GM12878 (cell line): ENCODE measurements around the gene SPINK13.

Source experiments
- CTCF ChIP-seq, 3 experiments: IDR thresholded peaks in 2 of 3; conservative IDR thresholded peaks in 1 of 3; 2 replicates each; pipeline ENCODE4 v1.5.1; 2011; ENCODE audit warnings: low read depth in 3 of 3, low read length in 3 of 3, mild to moderate bottlenecking in 3 of 3, control low read depth in 2 of 3, moderate library complexity in 2 of 3, inconsistent platforms in 1 of 3, mixed read lengths in 1 of 3; ENCODE audit not compliant: control insufficient read depth in 2 of 3, insufficient read depth in 1 of 3; ENCODE audit errors: extremely low read depth in 1 of 3
- EP300 ChIP-seq, 2 experiments: fragments of 150-350 bp in 1 of 2; IDR thresholded peaks; 2 replicates each; pipeline ENCODE4 v1.6.1; 2011 to 2012; ENCODE audit warnings: low read depth in 2 of 2, low read length in 2 of 2, borderline replicate concordance in 1 of 2, improper control_type of control experiment in 1 of 2, inconsistent platforms in 1 of 2; ENCODE audit not compliant: control insufficient read depth in 1 of 2
- GABPA ChIP-seq: IDR thresholded peaks from 2 replicates; pipeline ENCODE4 v1.6.1; 2014; ENCODE audit warnings: antibody characterized with exemption, low read depth, mild to moderate bottlenecking, inconsistent platforms
- POLR2A ChIP-seq: IDR thresholded peaks from 2 replicates; pipeline ENCODE4 v1.6.1; 2011; ENCODE audit warnings: low read depth, mild to moderate bottlenecking, low read length
- POLR2AphosphoS5 ChIP-seq: IDR thresholded peaks from 2 replicates; pipeline ENCODE4 v1.6.1; 2011; ENCODE audit warnings: mild to moderate bottlenecking, low read length, inconsistent platforms
- RELA ChIP-seq: fragments of 450-650 bp; IDR thresholded peaks from 2 replicates; pipeline ENCODE4 v1.8.0; 2014; ENCODE audit warnings: borderline replicate concordance; ENCODE audit not compliant: partially characterized antibody
- RFX5 ChIP-seq: IDR thresholded peaks from 2 replicates; pipeline ENCODE4 v1.6.1; 2011; ENCODE audit warnings: low read depth, low read length, improper control_type of control experiment
- SMAD5 ChIP-seq: IDR thresholded peaks from 2 replicates; pipeline ENCODE4 v1.6.1; 2016; ENCODE audit warnings: antibody characterized with exemption, low read depth
- SP1 ChIP-seq: IDR thresholded peaks from one replicate; pipeline ENCODE4 v1.6.1; 2011; ENCODE audit warnings: low read depth, low read length
- SPI1 ChIP-seq: IDR thresholded peaks from 2 replicates; pipeline ENCODE4 v1.6.1; 2011; ENCODE audit warnings: low read depth, mild to moderate bottlenecking, low read length, moderate library complexity, borderline replicate concordance; ENCODE audit not compliant: insufficient read depth
- SUPT20H ChIP-seq: IDR thresholded peaks from 2 replicates; pipeline ENCODE4 v1.6.1; 2011; ENCODE audit warnings: low read depth, mild to moderate bottlenecking, low read length, moderate library complexity, borderline replicate concordance; ENCODE audit not compliant: control insufficient read depth
- TF ChIP-seq, protein P1 (sequence below): fragments of 150-350 bp; IDR thresholded peaks from 2 replicates; pipeline ENCODE4 v1.6.1; 2016; ENCODE audit warnings: low read depth, low read length

GRCh38 chr5:148230240-148230639 is 38.4 kb upstream of the SPINK13 start:
- TF ChIP-seq SP1 (no peak), GABPA (no peak), CTCF (IDR thresholded peaks at IDR 0.05 in 2 of 3, conservative IDR thresholded peaks at IDR 0.05 in 1 of 3; ENCODE audit: control insufficient read depth in 2 of 3, extremely low read depth in 1 of 3, insufficient read depth in 1 of 3, low read depth in 3 of 3, low read length in 3 of 3) (no peak), SPI1 (no peak), SMAD5 (no peak), RFX5 (no peak), POLR2A (no peak), RELA (no peak), EP300 (IDR thresholded peaks at IDR 0.05; ENCODE audit: borderline replicate concordance in 1 of 2, control insufficient read depth in 1 of 2, low read depth in 2 of 2, low read length in 2 of 2) (no peak), SUPT20H (no peak), POLR2AphosphoS5 (no peak)
- TF ChIP-seq, protein P1, sequence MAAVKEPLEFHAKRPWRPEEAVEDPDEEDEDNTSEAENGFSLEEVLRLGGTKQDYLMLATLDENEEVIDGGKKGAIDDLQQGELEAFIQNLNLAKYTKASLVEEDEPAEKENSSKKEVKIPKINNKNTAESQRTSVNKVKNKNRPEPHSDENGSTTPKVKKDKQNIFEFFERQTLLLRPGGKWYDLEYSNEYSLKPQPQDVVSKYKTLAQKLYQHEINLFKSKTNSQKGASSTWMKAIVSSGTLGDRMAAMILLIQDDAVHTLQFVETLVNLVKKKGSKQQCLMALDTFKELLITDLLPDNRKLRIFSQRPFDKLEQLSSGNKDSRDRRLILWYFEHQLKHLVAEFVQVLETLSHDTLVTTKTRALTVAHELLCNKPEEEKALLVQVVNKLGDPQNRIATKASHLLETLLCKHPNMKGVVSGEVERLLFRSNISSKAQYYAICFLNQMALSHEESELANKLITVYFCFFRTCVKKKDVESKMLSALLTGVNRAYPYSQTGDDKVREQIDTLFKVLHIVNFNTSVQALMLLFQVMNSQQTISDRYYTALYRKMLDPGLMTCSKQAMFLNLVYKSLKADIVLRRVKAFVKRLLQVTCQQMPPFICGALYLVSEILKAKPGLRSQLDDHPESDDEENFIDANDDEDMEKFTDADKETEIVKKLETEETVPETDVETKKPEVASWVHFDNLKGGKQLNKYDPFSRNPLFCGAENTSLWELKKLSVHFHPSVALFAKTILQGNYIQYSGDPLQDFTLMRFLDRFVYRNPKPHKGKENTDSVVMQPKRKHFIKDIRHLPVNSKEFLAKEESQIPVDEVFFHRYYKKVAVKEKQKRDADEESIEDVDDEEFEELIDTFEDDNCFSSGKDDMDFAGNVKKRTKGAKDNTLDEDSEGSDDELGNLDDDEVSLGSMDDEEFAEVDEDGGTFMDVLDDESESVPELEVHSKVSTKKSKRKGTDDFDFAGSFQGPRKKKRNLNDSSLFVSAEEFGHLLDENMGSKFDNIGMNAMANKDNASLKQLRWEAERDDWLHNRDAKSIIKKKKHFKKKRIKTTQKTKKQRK: no peak
